AG04449 (cell line): ENCODE measurements around the gene NCR2.

Experiments
- CTCF ChIA-PET: fragments of 350-600 bp; formaldehyde crosslinking; extraction: SDS; loops from one replicate; lab custom pipeline; 2021; ENCODE audit warnings: antibody characterized with exemption; lab: Yijun Ruan, JAX
- POLR2A ChIA-PET: fragments of 400-600, 350-600 bp; formaldehyde crosslinking; extraction: SDS; loops from one replicate; lab custom pipeline; 2020; ENCODE audit warnings: antibody characterized with exemption, inconsistent platforms; lab: Yijun Ruan, JAX
- DNase-seq: peaks from one replicate; pipeline ENCODE4 v3.0.0-alpha.2; 2010; ENCODE audit warnings: low read depth, low spot score
- H3K4me3 ChIP-seq: 2 replicates; pipeline ENCODE4 v1.5.1; 2011; ENCODE audit warnings: low read depth, mild to moderate bottlenecking, control low read depth, low read length
- TF ChIP-seq, protein P1 (sequence below): IDR thresholded peaks from one replicate; pipeline ENCODE4 v1.5.1; 2011; ENCODE audit warnings: mild to moderate bottlenecking, moderate library complexity, low read length, control low read depth, inconsistent platforms; ENCODE audit not compliant: insufficient read depth; ENCODE audit errors: missing control alignments

The NCR2 gene, protein sequence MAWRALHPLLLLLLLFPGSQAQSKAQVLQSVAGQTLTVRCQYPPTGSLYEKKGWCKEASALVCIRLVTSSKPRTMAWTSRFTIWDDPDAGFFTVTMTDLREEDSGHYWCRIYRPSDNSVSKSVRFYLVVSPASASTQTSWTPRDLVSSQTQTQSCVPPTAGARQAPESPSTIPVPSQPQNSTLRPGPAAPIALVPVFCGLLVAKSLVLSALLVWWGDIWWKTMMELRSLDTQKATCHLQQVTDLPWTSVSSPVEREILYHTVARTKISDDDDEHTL

DNA sequence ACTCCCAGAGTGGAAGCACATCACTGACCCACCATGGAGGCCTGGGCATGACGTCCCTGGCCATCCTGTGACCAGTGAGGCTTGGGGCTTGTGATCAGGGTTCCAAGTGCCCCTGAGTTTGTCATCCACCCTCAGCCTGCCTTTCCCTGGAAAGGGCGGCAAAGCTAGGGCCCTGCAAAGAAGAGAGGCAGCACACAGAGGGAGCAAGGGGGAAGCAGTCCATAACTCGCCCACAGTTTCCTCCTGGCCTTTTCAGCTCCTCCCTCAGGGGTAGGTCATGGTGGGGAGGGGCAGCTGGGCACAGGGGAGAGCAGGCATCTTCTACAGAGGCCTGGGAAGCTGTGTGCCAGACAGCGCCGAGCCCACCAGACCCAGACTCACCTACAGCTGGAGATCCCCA is at the start of gene NCR2:
Gene NCR2, plus strand, starts transcription at position 313 of the 400 bp plus-strand sequence. CDS start 269 bp downstream, outside the sequence.
- H3K4me3 ChIP-seq = no peak within 1 kb of the TSS
- CTCF ChIA-PET = interaction anchor here (0.7 to 1.0 kb wide), 2 partner anchors 16 to 65 kb away, joined by 3 to 4 read pairs; no protein-coding TSS in a partner anchor
- POLR2A ChIA-PET = no interaction called here
- DNase-seq = no peak
- TF ChIP-seq, protein P1, sequence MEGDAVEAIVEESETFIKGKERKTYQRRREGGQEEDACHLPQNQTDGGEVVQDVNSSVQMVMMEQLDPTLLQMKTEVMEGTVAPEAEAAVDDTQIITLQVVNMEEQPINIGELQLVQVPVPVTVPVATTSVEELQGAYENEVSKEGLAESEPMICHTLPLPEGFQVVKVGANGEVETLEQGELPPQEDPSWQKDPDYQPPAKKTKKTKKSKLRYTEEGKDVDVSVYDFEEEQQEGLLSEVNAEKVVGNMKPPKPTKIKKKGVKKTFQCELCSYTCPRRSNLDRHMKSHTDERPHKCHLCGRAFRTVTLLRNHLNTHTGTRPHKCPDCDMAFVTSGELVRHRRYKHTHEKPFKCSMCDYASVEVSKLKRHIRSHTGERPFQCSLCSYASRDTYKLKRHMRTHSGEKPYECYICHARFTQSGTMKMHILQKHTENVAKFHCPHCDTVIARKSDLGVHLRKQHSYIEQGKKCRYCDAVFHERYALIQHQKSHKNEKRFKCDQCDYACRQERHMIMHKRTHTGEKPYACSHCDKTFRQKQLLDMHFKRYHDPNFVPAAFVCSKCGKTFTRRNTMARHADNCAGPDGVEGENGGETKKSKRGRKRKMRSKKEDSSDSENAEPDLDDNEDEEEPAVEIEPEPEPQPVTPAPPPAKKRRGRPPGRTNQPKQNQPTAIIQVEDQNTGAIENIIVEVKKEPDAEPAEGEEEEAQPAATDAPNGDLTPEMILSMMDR = no peak

DNA sequence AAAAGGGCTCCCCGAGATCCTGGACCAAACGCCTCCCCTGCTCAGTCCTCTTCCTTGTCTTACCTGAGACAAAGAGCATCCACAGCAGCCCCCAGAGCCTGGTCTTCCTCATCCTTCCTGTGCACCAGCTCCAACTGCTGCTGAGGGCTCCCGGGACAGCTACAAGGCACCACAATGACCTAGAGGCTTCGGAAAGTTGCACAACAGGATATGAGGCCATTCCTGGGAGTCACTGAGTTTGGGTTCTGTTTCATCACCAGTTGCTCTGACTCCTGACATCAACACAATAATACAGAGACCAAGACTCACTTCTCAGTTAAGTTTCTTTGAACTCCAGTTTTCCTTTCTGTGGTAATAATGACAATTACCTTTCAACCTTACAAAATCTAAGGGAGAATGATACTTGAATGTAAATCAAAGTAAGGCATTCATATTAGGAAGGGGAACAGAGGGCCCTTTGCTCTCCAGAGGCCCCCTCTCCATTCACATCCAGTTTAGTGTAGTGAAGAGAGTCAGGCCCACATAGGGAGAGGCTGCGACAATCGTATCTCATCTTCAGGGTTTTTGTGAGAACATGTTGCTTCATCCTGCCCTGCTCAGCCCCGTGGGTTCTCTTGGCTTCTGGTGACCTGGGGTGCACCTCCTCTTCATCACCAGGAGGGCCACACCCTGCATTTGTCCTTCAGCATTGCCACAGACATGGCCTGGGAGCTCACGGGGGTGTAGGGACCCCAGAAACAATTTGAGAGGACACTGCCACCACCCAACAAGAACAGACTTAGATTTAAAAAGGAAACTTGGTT is 48.7 kb upstream of the NCR2 start, which contains the start of gene TREM1:
Gene TREM1, minus strand, starts transcription at position 139 of the 803 bp plus-strand sequence. Its CDS starts 27 bp downstream, at position 112.
- DNase-seq = no peak
- TF ChIP-seq, protein P1 = no peak
- no peak within 1 kb of the TSS for H3K4me3 ChIP-seq
- ChIA-PET POLR2A (no interaction called here), CTCF (interaction anchor here (1.2 kb wide), 1 partner anchor 20 kb away, joined by 3 read pairs; no protein-coding TSS in a partner anchor)

DNA sequence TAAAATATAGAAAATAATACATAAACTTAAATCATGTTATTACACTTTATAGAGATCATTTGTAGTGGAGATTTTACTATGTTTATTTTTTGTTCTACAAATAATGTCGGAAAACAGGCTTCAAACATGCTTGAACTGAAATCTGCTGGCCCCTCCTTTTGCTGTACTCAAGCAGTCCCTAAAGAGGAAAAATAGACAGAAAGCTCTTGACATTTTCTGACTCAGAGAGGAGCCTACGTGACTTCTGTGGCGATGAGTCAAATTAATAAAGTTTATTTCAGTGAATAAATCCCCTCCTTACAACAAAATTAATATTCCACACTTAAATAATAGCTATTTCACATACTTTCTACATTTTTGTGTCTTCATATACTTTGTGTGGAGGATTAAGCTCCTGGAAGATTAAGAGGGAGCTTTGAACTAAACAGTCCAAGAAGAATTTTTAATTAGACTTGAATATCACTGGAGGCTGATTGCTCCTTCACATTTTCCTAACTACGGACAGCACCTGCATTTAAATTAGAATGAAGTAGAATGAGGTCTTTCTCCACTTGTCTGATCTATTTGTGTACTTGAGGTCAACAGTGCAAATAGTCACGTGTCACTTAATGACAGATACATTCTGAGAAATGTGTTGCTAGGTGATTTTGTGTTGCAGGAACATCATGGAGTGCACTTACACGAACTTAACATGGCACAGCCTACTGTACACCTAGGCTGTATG is 47.2 kb upstream of the NCR2 start:
- CTCF ChIA-PET = no interaction called here
- TF ChIP-seq, protein P1 = no peak
- no peak overlapping the region for H3K4me3 ChIP-seq
- DNase-seq = no peak
- POLR2A ChIA-PET = no interaction called here

DNA sequence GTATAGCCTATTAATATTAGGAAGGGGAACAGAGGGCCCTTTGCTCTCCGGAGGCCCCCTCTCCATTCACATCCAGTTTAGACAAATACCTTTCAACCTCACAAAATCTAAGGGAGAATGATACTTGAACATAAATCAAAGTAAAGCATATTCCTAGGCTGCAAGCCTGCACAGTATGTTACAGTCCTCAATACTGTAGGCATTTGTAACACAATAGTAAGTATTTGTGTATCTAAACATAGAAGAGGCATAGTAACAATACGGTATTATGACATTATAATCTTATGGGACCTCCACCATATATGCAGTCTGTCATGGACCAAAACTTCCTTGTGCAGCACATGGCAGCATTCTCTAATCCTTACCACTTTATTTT is 46.7 kb upstream of the NCR2 start:
- H3K4me3 ChIP-seq = no peak overlapping the region
- POLR2A ChIA-PET = no interaction called here
- CTCF ChIA-PET = interaction anchor here (0.9 kb wide), 1 partner anchor 31 kb away, joined by 3 read pairs; no protein-coding TSS in a partner anchor
- no peak for DNase-seq
- TF ChIP-seq, protein P1 = no peak

DNA sequence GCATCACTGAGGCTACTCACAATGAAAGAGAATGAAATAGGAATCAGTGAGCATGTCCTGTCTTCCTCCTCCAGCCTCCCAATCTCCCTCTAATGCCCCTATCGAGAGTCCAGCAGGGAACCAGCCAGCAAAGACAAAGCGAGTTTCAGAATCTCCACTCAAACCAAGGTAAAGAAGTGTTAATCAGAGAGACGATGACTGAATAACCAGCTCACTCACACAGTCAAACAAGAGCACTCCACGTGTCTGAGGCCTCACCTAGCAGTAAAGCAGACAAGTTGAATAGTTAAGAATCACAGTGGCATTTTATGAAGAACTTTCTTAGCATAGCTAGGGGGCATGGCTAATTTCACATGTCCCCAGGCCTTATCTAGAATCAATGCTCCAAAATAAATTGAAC is 45.6 kb upstream of the NCR2 start:
- H3K4me3 ChIP-seq = no peak overlapping the region
- CTCF ChIA-PET = interaction anchor here (0.9 to 1.5 kb wide), 3 partner anchors 11 to 30 kb away, joined by 3 to 4 read pairs (median 3); no protein-coding TSS in a partner anchor
- TF ChIP-seq, protein P1 = no peak
- DNase-seq = no peak
- POLR2A ChIA-PET = no interaction called here
